ENCODE results near the gene SETD1B.

Gene SETD1B

GRCh38 chr12:121810234-121810817 lies 6.5 kb downstream of the SETD1B start:
- no peak for DNase-seq

DNA sequence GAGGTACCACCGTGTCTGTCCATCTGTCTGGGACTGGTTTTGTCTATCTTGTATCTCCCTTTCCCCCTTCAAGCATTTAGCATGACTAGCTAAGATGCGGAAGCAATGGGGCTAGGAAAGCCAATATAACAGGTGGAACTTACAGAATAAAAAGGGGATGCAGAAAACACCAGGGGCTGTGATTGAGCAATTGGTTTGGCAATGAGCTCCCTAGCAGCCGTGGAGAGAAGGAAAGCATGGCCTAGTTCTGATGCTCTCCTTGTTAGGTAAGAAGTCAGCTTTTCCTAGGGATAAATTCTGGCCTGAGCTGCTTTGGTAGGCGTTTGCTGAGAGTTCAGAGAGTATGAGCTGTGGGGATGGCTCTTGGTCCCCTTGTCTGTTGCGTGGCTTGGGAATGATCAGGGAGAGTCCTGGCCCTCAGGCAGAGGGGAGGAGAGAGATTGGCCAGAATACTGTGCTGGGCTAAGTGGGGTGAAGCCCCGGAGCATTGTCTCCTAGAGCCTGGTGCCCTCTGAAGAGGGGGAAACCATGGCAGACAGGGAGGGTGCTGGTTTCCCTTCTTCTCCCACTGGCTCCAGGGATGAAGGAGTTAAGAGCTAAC lies 7.1 kb downstream of the SETD1B start:
- DNase-seq = no peak

GRCh38 chr12:121811434-121812319 lies 7.9 kb downstream of the SETD1B start:
- peak; percentile 58 for DNase-seq

DNA sequence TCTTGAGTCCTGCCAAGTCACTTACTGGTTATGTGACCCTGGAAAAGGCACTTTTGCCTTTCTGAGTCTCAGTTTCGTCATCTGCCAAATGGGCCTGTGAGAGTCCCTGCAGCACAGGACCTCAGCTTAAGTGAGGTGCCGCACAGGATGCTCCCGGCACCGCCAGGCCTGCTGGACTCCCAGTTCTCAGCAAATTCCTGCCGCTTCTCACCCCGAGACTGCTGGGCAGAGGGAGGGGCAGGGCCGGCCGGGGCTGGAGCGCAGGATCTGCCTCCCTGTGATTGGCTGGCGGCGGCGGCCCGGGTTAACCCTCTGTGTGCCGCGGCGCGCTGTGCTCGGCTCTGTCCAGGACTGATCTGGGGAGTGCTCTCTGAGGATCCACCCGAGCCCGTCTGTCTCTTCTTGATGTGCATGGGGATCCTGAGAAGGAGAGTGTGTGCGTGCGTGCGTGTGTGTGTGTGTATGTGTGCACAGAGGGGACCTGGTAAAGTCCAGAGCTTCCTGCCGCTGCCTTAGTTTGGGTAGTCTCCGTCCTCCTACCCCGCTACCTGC lies 8.6 kb downstream of the SETD1B start:
- DNase-seq = peak; percentile 58

DNA sequence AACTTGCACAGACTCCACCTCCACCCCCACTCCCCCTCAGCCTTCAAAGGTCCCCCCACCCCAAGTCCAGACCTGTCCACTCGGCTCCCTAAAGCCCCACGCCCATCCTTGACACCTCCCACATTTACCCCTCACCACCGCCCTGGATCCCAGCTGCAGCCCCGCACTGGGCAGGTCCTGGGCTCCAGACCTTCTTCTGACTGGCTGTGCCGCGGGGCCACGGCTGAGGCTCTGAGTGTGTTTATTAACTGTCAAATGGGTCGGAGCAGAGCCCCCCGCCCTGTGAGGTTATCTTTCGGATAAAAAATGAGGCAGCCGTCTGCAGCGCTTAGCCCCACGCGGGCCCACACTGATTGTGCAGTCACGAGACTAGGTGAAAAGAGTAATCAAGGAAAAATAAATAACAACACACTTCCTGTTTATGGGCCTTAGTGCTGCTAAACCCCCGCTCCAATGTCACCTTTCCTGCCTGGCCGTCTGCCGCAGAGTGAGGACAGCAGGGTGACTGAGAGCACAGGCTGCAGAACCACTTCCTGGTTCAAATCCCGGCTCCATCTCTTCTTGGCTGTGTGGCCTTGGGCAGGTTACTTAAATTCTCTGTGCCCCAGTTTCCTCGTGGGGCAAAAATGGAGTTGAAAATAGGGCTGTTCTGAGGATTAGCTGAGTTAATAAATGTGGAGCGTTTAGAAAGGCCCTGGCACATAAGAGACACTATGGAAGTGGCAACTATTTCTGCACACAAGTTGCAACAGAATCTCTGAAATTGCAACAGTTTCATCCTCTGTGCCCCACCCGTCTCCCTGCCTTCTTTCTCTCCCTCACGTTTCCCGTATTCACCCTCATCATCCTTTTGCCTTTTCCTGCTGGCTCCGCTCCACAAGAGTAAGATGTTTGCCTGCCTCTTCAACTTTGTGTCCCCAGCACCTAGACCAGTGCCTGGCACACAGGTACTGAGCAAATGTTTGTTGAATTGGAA lies 9.4 kb downstream of the SETD1B start:
- no peak for DNase-seq

DNA sequence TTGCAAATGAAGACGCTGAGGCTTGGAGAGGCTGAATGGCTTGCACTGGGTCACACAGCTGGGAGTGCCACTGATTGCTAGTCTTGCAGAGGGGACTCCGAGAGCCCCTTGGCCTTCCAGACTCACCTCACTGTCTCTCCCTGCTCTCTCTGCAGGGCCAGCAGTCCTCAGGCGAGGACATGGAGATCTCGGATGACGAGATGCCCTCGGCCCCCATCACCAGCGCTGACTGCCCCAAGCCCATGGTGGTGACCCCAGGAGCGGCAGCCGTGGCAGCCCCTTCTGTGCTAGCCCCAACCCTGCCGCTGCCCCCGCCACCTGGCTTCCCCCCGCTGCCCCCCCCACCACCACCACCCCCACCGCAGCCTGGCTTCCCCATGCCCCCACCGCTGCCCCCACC lies 10.1 kb downstream of the SETD1B start:
- DNase-seq = no peak

DNA sequence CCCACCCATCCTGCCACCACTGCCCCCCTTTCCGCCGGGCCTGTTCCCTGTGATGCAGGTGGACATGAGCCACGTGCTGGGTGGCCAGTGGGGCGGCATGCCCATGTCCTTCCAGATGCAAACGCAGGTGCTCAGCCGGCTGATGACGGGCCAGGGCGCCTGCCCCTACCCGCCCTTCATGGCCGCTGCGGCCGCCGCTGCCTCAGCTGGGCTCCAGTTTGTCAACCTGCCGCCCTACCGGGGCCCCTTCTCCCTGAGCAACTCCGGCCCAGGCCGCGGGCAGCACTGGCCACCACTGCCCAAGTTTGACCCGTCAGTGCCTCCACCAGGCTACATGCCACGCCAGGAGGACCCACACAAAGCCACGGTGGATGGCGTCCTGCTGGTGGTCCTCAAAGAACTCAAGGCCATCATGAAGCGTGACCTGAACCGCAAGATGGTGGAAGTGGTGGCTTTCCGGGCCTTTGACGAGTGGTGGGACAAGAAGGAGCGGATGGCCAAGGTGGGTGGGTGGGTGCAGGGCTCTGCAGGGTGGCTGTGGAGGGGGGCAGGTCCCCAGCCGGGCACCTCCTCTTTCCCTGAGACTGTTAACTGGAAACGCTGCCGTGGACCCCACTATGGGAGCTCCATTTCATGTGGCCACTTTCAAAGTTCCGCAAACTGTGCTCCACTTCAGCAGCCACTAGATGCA lies 10.8 kb downstream of the SETD1B start:
- DNase-seq = no peak

GRCh38 chr12:121815263-121815662 lies 11.5 kb downstream of the SETD1B start:
- no peak for DNase-seq

GRCh38 chr12:121816925-121817647 lies 13.3 kb downstream of the SETD1B start:
- DNase-seq = no peak

- DNase-seq = no peak
Measured at GRCh38 chr12:121817648-121818043, 13.8 kb downstream of the SETD1B start.

DNA sequence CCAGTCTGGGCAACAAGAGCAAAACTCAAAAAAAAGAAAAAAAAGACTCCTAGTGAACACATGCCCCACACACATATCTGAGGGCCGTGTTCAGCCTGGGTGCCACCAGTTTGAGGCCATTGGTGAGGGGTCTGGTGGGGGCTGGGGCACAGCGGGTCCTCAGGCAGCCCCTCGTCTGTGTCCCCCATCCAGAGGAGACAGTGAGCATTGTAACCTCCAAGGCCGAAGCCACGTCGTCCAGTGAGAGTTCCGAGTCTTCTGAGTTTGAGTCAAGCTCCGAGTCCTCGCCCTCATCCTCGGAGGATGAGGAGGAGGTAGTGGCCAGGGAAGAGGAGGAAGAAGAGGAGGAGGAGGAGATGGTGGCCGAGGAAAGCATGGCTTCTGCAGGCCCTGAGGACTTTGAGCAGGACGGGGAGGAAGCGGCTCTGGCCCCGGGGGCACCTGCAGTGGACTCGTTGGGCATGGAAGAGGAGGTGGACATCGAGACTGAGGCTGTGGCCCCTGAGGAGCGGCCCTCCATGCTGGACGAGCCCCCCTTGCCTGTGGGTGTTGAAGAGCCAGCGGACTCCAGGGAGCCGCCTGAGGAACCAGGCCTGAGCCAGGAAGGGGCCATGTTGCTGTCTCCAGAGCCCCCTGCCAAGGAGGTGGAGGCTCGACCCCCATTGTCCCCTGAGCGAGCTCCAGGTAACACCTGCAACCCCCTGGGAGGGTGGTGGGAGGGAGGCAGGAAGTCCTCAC lies 15.6 kb downstream of the SETD1B start:
- DNase-seq = no peak

DNA sequence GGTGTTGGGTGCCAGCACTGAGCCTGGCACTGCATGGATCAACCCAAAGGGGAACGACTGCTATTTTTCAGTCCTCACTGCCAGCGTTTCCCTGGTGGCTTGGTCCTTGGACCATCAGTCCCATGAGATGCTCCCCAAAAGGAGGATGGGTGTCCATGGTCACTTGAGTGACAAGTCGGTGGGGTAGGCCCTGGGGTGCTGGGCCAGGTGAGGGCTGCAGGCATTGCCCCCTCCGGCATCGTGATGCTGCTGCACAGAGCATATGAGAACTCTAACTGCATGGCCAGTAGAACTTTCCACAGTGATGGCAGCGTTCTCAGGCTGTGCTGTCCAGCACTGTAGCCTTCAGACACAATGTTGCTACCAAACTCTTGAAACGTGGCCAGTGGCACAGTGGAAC lies 16.2 kb downstream of the SETD1B start:
- DNase-seq = no peak

- DNase-seq = no peak
Measured at GRCh38 chr12:121822393-121823100, 18.7 kb downstream of the SETD1B start.

DNA sequence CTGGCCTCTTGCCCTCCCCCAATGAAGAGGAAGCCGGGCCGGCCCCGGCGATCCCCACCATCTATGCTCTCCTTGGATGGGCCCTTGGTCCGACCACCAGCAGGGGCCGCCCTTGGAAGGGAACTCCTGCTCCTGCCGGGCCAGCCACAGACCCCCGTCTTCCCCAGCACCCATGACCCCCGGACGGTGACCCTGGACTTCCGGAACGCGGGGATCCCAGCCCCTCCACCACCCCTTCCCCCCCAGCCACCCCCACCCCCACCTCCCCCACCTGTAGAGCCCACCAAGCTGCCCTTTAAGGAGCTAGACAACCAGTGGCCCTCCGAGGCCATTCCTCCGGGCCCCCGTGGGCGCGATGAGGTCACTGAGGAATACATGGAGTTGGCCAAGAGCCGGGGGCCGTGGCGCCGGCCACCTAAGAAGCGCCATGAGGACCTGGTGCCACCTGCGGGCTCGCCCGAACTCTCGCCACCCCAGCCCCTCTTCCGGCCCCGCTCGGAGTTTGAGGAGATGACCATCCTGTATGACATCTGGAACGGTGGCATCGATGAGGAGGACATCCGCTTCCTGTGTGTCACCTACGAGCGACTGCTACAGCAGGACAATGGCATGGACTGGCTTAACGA lies 19.4 kb downstream of the SETD1B start:
- no peak for DNase-seq

GRCh38 chr12:121823727-121824115 lies 19.9 kb downstream of the SETD1B start:
- no peak for DNase-seq

GRCh38 chr12:121825041-121825523 lies 21.3 kb downstream of the SETD1B start:
- DNase-seq = no peak

DNA sequence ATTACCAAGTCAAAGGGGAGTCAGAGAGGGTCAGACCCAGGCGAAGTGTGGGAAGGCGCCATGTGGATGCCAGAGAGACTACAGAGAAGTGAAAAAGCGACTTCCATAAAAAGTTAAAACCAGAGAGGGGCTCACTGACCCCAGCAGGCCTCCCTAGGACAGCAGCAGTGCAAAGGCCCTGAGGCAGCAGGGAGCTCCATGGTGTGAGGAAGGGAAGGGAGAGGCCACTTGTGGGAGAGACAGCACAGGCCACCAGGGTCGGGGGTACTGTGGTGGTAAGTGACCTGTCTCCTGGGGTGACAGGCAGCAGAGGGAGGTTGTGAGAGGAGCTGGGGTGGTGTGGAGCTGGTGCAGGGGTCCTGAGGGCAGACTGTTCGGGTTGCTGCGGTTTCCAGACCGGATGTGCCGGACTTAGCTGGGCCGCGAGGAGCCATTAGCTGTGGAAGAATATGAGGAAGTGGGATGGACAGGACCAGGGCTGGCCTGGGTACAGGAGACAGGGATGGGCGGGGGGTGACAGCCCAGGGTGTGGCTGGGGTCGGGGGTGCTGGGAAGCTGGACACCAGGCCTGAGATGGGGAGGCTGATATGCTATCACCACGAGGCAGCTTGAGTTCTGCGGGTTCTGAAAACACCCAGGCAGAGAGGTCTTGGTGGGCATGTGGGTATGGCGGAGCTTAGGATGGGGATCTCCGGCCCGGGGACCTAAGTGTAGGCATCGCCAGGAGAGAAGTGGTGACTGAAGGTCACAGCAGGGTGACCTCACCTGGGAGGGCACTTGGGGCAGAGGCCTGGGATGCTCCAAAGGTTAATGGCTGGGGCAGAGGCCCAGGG lies 22.7 kb downstream of the SETD1B start:
- no peak for DNase-seq

All from fibroblast of skin of abdomen (primary cell).